NOMO-1 treated with DMSO at 0.1 percent for 48 hours (cell line): ENCODE results near the gene WNT7B.

Source experiments
- DNase-seq: peaks from one replicate; lab custom pipeline; 2025; ENCODE audit not compliant: unreplicated experiment; lab: John Stamatoyannopoulos, UW

The WNT7B gene

GRCh38 chr22:45960477-45961386 lies 16.2 kb downstream of the WNT7B start:
- no peak for DNase-seq

GRCh38 chr22:45959719-45960476 lies 17.1 kb downstream of the WNT7B start:
- DNase-seq = no peak

- no peak for DNase-seq
Observed at GRCh38 chr22:45958971-45959370, 18.0 kb downstream of the WNT7B start.

- DNase-seq = no peak
Observed at GRCh38 chr22:45957826-45958225, 19.1 kb downstream of the WNT7B start.

GRCh38 chr22:45953178-45953577 lies 23.8 kb downstream of the WNT7B start:
- DNase-seq = no peak

- no peak for DNase-seq
Observed at GRCh38 chr22:45952553-45952952, 24.4 kb downstream of the WNT7B start.

GRCh38 chr22:45952151-45952550 lies 24.8 kb downstream of the WNT7B start:
- DNase-seq = no peak

GRCh38 chr22:45949891-45950290 lies 27.1 kb downstream of the WNT7B start:
- no peak for DNase-seq

- DNase-seq = no peak
Observed at GRCh38 chr22:45949258-45949870, 27.6 kb downstream of the WNT7B start.

- no peak for DNase-seq
Observed at GRCh38 chr22:45948081-45948648, 28.8 kb downstream of the WNT7B start.

- DNase-seq = no peak
Observed at GRCh38 chr22:45946805-45947600, 30.0 kb downstream of the WNT7B start.

GRCh38 chr22:45945621-45946106 lies 31.3 kb downstream of the WNT7B start:
- no peak for DNase-seq

- no peak for DNase-seq
Observed at GRCh38 chr22:45942787-45943493, 34.0 kb downstream of the WNT7B start.

- DNase-seq = no peak
Observed at GRCh38 chr22:45942344-45942743, 34.6 kb downstream of the WNT7B start.

GRCh38 chr22:45938913-45939312 lies 38.0 kb downstream of the WNT7B start:
- DNase-seq = no peak

GRCh38 chr22:45937960-45938359 lies 39.0 kb downstream of the WNT7B start:
- no peak for DNase-seq

GRCh38 chr22:45935573-45935972 lies 41.4 kb downstream of the WNT7B start:
- DNase-seq = no peak

- DNase-seq = no peak
Observed at GRCh38 chr22:45934659-45935341, 42.2 kb downstream of the WNT7B start.

- no peak for DNase-seq
Observed at GRCh38 chr22:45934168-45934564, 42.8 kb downstream of the WNT7B start.
